HEK293T (cell line): ENCODE results near the gene DNASE2.
A peak's percentile ranks its signal among the peaks of the same experiment; 100 is the strongest.

Experiments used
- CTCF ChIA-PET: fragments of 350-600 bp; formaldehyde crosslinking; extraction: SDS; loops from one replicate; lab custom pipeline; 2021; ENCODE audit warnings: antibody characterized with exemption, inconsistent platforms; lab: Yijun Ruan, JAX
- POLR2A ChIA-PET: fragments of 350-600 bp; formaldehyde crosslinking; extraction: SDS; loops from one replicate; lab custom pipeline; 2020; ENCODE audit warnings: antibody characterized with exemption, inconsistent platforms; lab: Yijun Ruan, JAX
- DNase-seq: peaks from one replicate; pipeline ENCODE4 v3.0.0; 2012; ENCODE audit warnings: mixed read lengths; ENCODE audit errors: extremely low spot score
- ARNT ChIP-seq: fragments of 450-650 bp; IDR thresholded peaks from 2 replicates; pipeline ENCODE4 v1.6.1; 2017; ENCODE audit warnings: mild to moderate bottlenecking
- BHLHE40 ChIP-seq: fragments of 450-650 bp; IDR thresholded peaks from 2 replicates; pipeline ENCODE4 v1.6.1; 2016; ENCODE audit warnings: mild to moderate bottlenecking, moderate library complexity, borderline replicate concordance
- CTBP1 ChIP-seq: fragments of 450-650 bp; IDR thresholded peaks from 2 replicates; pipeline ENCODE4 v1.6.1; 2016; ENCODE audit warnings: borderline replicate concordance
- ELF4 ChIP-seq: fragments of 450-650 bp; IDR thresholded peaks from 2 replicates; pipeline ENCODE4 v1.6.1; 2017; ENCODE audit warnings: antibody characterized with exemption
- FOXA1 ChIP-seq: fragments of 450-650 bp; IDR thresholded peaks from 2 replicates; pipeline ENCODE4 v1.6.1; 2016; ENCODE audit warnings: mild to moderate bottlenecking
- FOXK2 ChIP-seq: fragments of 450-650 bp; IDR thresholded peaks from 2 replicates; pipeline ENCODE4 v1.6.1; 2016; ENCODE audit warnings: mild to moderate bottlenecking
- FOXM1 ChIP-seq: fragments of 450-650 bp; IDR thresholded peaks from 2 replicates; pipeline ENCODE4 v1.6.1; 2017; ENCODE audit warnings: mild to moderate bottlenecking, borderline replicate concordance
- HDGF ChIP-seq: fragments of 450-650 bp; IDR thresholded peaks from 2 replicates; pipeline ENCODE4 v1.6.1; 2017; ENCODE audit warnings: antibody characterized with exemption, borderline replicate concordance
- L3MBTL2 ChIP-seq: fragments of 450-650 bp; conservative IDR thresholded peaks from 2 replicates; pipeline ENCODE4 v1.6.1; 2016; ENCODE audit warnings: mild to moderate bottlenecking
- LEF1 ChIP-seq: fragments of 450-650 bp; IDR thresholded peaks from 2 replicates; pipeline ENCODE4 v1.6.1; 2017; ENCODE audit warnings: mild to moderate bottlenecking, borderline replicate concordance
- NFRKB ChIP-seq: fragments of 450-650 bp; IDR thresholded peaks from 2 replicates; pipeline ENCODE4 v1.6.1; 2016; ENCODE audit warnings: mild to moderate bottlenecking, moderate library complexity
- PKNOX1 ChIP-seq: fragments of 450-650 bp; IDR thresholded peaks from 2 replicates; pipeline ENCODE4 v1.6.1; 2016
- SP1 ChIP-seq: fragments of 450-650 bp; IDR thresholded peaks from 2 replicates; pipeline ENCODE4 v1.6.1; 2017
- SUZ12 ChIP-seq: fragments of 450-650 bp; IDR thresholded peaks from 2 replicates; pipeline ENCODE4 v1.6.1; 2016; ENCODE audit warnings: mild to moderate bottlenecking
- TARDBP ChIP-seq: fragments of 450-650 bp; IDR thresholded peaks from 2 replicates; pipeline ENCODE4 v1.6.1; 2016
- ZNF384 ChIP-seq: fragments of 450-650 bp; IDR thresholded peaks from 2 replicates; pipeline ENCODE4 v1.6.1; 2016

DNASE2 gene

DNA sequence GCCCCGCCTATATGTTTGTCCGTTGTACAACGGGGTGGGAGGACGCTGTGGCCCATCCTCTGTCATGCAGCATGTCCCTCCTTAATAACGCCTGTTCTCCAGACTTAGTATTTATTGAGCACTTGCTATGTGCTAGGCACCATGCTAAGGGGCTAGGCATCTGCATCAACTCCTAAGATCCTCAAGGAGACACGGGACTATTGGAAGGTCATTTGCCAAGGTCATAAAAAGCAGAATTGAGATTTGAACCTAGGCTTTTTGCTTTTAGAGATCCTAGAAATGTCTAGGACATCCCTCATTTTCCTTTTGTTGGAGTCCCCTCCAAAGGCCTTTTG is 44.8 kb downstream of the DNASE2 start:
- POLR2A ChIA-PET: interaction anchor here (1.0 kb wide), 1 partner anchor 54 kb away, joined by 3 read pairs; the partner anchor contains the start of gene GCDH
- no peak for TF ChIP-seq SP1
- TF ChIP-seq HDGF: no peak
- TF ChIP-seq CTBP1: no peak
- no peak for TF ChIP-seq FOXK2
- TF ChIP-seq BHLHE40: no peak
- no peak for TF ChIP-seq SUZ12
- no peak for TF ChIP-seq PKNOX1
- TF ChIP-seq LEF1: no peak
- TF ChIP-seq FOXA1: no peak
- TF ChIP-seq ZNF384: no peak
- TF ChIP-seq L3MBTL2: no peak
- no peak for TF ChIP-seq FOXM1
- TF ChIP-seq ARNT: no peak
- no peak for TF ChIP-seq TARDBP
- TF ChIP-seq NFRKB: no peak
- no peak for TF ChIP-seq ELF4
- no peak for DNase-seq
- CTCF ChIA-PET: interaction anchor here (0.6 to 0.9 kb wide), 2 partner anchors 10 to 39 kb away, joined by 3 to 4 read pairs; no protein-coding TSS in a partner anchor

DNA sequence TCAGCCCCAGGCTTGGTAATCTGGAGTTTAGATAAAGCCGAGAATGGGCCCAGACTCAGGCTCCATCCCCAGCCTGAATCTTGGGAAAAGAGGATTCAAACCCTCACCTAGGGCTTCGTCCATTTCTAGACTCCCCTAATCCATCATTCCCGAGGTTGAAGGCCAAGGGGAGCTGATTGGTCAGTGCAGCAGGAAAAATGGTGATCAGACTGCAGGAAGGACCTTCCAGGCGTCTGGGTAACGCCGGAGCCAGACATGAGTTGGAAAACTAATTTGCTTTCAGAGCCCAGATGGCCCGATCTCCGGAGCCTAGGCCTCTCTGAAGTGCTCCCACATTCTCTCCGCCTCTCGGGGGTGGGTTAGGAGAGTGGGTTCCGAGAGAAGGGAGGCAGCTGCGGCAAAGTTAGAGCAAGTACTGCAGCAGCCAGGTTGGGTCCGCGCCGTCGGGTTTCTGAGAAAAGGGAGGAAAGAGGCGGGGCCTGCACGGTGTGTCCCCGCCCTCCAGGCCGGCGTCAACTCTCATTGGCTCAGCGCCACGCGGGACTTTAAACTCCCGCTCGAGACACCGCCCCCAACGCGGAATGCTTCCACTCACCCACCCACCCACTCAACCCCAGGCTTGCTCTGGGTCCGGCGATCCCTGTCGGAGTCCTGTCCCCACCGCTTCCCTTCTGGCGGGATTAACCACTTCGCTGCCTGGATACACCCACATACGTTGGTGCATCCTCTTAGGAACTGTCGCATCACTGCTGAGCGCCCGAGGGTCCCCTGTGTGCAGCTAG is 46.1 kb downstream of the DNASE2 start:
- DNase-seq: peak; percentile 61
- ChIA-PET CTCF (interaction anchor here (0.7 to 1.2 kb wide), 3 partner anchors 12 to 150 kb away, joined by 3 to 8 read pairs (median 5); no protein-coding TSS in a partner anchor), POLR2A (interaction anchor here (1.1 to 1.2 kb wide), 2 partner anchors 29 to 111 kb away, joined by 3 to 4 read pairs; partner anchors contain the start of genes RAD23A and RNASEH2A)
- TF ChIP-seq ARNT (no peak), SUZ12 (no peak), PKNOX1 (no peak), HDGF (no peak), ELF4 (no peak), SP1 (no peak)

- ChIA-PET POLR2A (interaction anchor here (0.5 to 1.2 kb wide), 4 partner anchors 9 to 318 kb away, joined by 3 to 4 read pairs (median 3); partner anchors contain the start of genes RAD23A and RNASEH2A), CTCF (interaction anchor here (1.1 to 1.2 kb wide), 2 partner anchors 12 to 13 kb away, joined by 3 to 5 read pairs; no protein-coding TSS in a partner anchor)
- DNase-seq: no peak
- no peak for TF ChIP-seq HDGF
These were observed 46.7 kb downstream of the DNASE2 start, which contains the start of gene RTBDN for GRCh38 chr19:12834566-12834943. Gene RTBDN, minus strand, starts transcription at chr19:12834579. Its CDS starts 4,600 bp downstream, at chr19:12829979.

- ChIA-PET POLR2A (interaction anchor here (0.5 to 1.2 kb wide), 4 partner anchors 8 to 319 kb away, joined by 3 to 4 read pairs (median 3); partner anchors contain the start of genes RAD23A and RNASEH2A), CTCF (interaction anchor here (1.1 to 1.2 kb wide), 2 partner anchors 13 to 14 kb away, joined by 3 to 5 read pairs; no protein-coding TSS in a partner anchor)
- DNase-seq: peak; percentile 70
- TF ChIP-seq L3MBTL2 (no peak), SP1 (no peak), FOXK2 (no peak), LEF1 (no peak), FOXA1 (no peak), ZNF384 (no peak), NFRKB (no peak), SUZ12 (no peak), ELF4 (no peak), CTBP1 (no peak), PKNOX1 (no peak)
These were observed 47.3 kb downstream of the DNASE2 start for GRCh38 chr19:12833738-12834565.

- DNase-seq: no peak
- no peak for TF ChIP-seq TARDBP
- no peak for TF ChIP-seq LEF1
- no peak for TF ChIP-seq ZNF384
- no peak for TF ChIP-seq NFRKB
- no peak for TF ChIP-seq FOXA1
- TF ChIP-seq SP1: no peak
- TF ChIP-seq ARNT: no peak
- TF ChIP-seq PKNOX1: no peak
- no peak for TF ChIP-seq L3MBTL2
- no peak for TF ChIP-seq FOXK2
- TF ChIP-seq ELF4: no peak
- no peak for TF ChIP-seq CTBP1
- no peak for TF ChIP-seq BHLHE40
- no peak for TF ChIP-seq SUZ12
- TF ChIP-seq HDGF: no peak
- ChIA-PET POLR2A (no interaction called here), CTCF (no interaction called here)
These were observed 47.9 kb downstream of the DNASE2 start for GRCh38 chr19:12833418-12833737.
